ENCODE measurements around the gene DAAM2. TPM values are rescaled to one million over a fixed set of nuclear protein-coding genes. Genes with fewer than 3 reads are reported as not detected.
A peak's percentile ranks its signal among the peaks of the same experiment; 100 is the strongest.

DAAM2 gene
- total and polyA plus RNA-seq, 2 donors from 2014 or later = 6.9 to 19.8 TPM

GRCh38 chr6:39859025-39859424 lies 66.8 kb downstream of the DAAM2 start:
- Histone ChIP-seq H3K4me3 (ENCODE audit: low read length in 3 of 3) (no peak overlapping the region), H3K9ac (ENCODE audit: low read length in 3 of 3) (no peak overlapping the region), H3K36me3 (ENCODE audit: control insufficient read depth in 2 of 3, insufficient read depth in 3 of 3, low read length in 3 of 3) (peaks cover 0 to 4% (median 0%) of the 10 kb centered on the region in 3 donors), H3K27ac (ENCODE audit: low read depth in 2 of 2, low read length in 2 of 2) (no peak overlapping the region), H3K27me3 (ENCODE audit: control insufficient read depth, insufficient read depth, low read length) (no peaks in the 10 kb centered on the region), H3K4me1 (ENCODE audit: control insufficient read depth in 2 of 3, insufficient read depth in 2 of 3, low read depth in 1 of 3, low read length in 3 of 3) (no peaks in the 10 kb centered on the region), H3K9me3 (ENCODE audit: control insufficient read depth in 2 of 3, insufficient read depth in 1 of 3, low read length in 3 of 3) (no peaks in the 10 kb centered on the region)
- DNase-seq (no peak), FAIRE-seq (no peak)
- TF ChIP-seq, protein P1, sequence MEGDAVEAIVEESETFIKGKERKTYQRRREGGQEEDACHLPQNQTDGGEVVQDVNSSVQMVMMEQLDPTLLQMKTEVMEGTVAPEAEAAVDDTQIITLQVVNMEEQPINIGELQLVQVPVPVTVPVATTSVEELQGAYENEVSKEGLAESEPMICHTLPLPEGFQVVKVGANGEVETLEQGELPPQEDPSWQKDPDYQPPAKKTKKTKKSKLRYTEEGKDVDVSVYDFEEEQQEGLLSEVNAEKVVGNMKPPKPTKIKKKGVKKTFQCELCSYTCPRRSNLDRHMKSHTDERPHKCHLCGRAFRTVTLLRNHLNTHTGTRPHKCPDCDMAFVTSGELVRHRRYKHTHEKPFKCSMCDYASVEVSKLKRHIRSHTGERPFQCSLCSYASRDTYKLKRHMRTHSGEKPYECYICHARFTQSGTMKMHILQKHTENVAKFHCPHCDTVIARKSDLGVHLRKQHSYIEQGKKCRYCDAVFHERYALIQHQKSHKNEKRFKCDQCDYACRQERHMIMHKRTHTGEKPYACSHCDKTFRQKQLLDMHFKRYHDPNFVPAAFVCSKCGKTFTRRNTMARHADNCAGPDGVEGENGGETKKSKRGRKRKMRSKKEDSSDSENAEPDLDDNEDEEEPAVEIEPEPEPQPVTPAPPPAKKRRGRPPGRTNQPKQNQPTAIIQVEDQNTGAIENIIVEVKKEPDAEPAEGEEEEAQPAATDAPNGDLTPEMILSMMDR (IDR thresholded peaks at IDR 0.05; ENCODE audit: borderline replicate concordance, extremely low read depth, insufficient read depth) = no peak
- intact Hi-C loops (cut with DNase I) = no loop called here

- TF ChIP-seq, protein P1 (IDR thresholded peaks at IDR 0.05; ENCODE audit: borderline replicate concordance, extremely low read depth, insufficient read depth) = no peak
- DNase-seq = no peak
- H3K9me3 ChIP-seq (ENCODE audit: control insufficient read depth in 2 of 3, insufficient read depth in 1 of 3, low read length in 3 of 3) = no peaks in the 10 kb centered on the region
- H3K27me3 ChIP-seq (ENCODE audit: control insufficient read depth, insufficient read depth, low read length) = no peaks in the 10 kb centered on the region
- peaks cover 0 to 4% (median 0%) of the 10 kb centered on the region in 3 donors for H3K36me3 ChIP-seq (ENCODE audit: control insufficient read depth in 2 of 3, insufficient read depth in 3 of 3, low read length in 3 of 3)
- no peak for FAIRE-seq
- H3K4me3 ChIP-seq (ENCODE audit: low read length in 3 of 3) = no peak overlapping the region
- H3K27ac ChIP-seq (ENCODE audit: low read depth in 2 of 2, low read length in 2 of 2) = no peak overlapping the region
- intact Hi-C loops (cut with DNase I) = no loop called here
- no peaks in the 10 kb centered on the region for H3K4me1 ChIP-seq (ENCODE audit: control insufficient read depth in 2 of 3, insufficient read depth in 2 of 3, low read depth in 1 of 3, low read length in 3 of 3)
- no peak overlapping the region for H3K9ac ChIP-seq (ENCODE audit: low read length in 3 of 3)
Measured at GRCh38 chr6:39861663-39862062, 69.5 kb downstream of the DAAM2 start.

- TF ChIP-seq, protein P1 (IDR thresholded peaks at IDR 0.05; ENCODE audit: borderline replicate concordance, extremely low read depth, insufficient read depth) = peak; percentile 68
- Histone ChIP-seq H3K36me3 (ENCODE audit: control insufficient read depth in 2 of 3, insufficient read depth in 3 of 3, low read length in 3 of 3) (peaks cover 0 to 8% (median 0%) of the 10 kb centered on the region in 3 donors), H3K4me1 (ENCODE audit: control insufficient read depth in 2 of 3, insufficient read depth in 2 of 3, low read depth in 1 of 3, low read length in 3 of 3) (no peaks in the 10 kb centered on the region), H3K4me3 (ENCODE audit: low read length in 3 of 3) (no peak overlapping the region), H3K9ac (ENCODE audit: low read length in 3 of 3) (no peak overlapping the region), H3K9me3 (ENCODE audit: control insufficient read depth in 2 of 3, insufficient read depth in 1 of 3, low read length in 3 of 3) (no peaks in the 10 kb centered on the region), H3K27me3 (ENCODE audit: control insufficient read depth, insufficient read depth, low read length) (no peaks in the 10 kb centered on the region), H3K27ac (ENCODE audit: low read depth in 2 of 2, low read length in 2 of 2) (no peak overlapping the region)
- DNase-seq (peak in 3 of 5 donors; percentile 28 to 85 (median 54)), FAIRE-seq (no peak)
- intact Hi-C loops (cut with DNase I) = no loop called here
Measured at GRCh38 chr6:39865011-39865888, 73.1 kb downstream of the DAAM2 start.

All from kidney (tissue), 14 donors.